Measurements from ENCODE around the gene PCDHGA8.
"Not testable (repeated sequence)": the region's sequence is repeated elsewhere in the genome, so short reads cannot be mapped to it uniquely, and the experiment has no call there.

PCDHGA8 gene

GRCh38 chr5:141387557-141388311, 4.7 kb upstream of the PCDHGA8 start, which contains the start of gene PCDHGB4:
TSS of gene PCDHGB4 (plus strand) at chr5:141387698. CDS start at chr5:141387885, 187 bp downstream.
- not testable (repeated sequence) for TF ChIP-seq GATA3, GATA2 (IDR thresholded peaks at IDR 0.05; ENCODE audit: low read depth, low read length)

- no peak for TF ChIP-seq GATA2 (IDR thresholded peaks at IDR 0.05; ENCODE audit: low read depth, low read length)
- TF ChIP-seq GATA3 (IDR thresholded peaks at IDR 0.05; ENCODE audit: low read depth, low read length), result no peak
These were observed 3.8 kb upstream of the PCDHGA8 start for GRCh38 chr5:141388661-141389060.

- no peak for TF ChIP-seq GATA3 (IDR thresholded peaks at IDR 0.05; ENCODE audit: low read depth, low read length)
- TF ChIP-seq GATA2 (IDR thresholded peaks at IDR 0.05; ENCODE audit: low read depth, low read length), result no peak
These were observed 3.0 kb upstream of the PCDHGA8 start for GRCh38 chr5:141389153-141390042.

- TF ChIP-seq GATA2 (IDR thresholded peaks at IDR 0.05; ENCODE audit: low read depth, low read length), result no peak
- no peak for TF ChIP-seq GATA3 (IDR thresholded peaks at IDR 0.05; ENCODE audit: low read depth, low read length)
These were observed 834 bp downstream of the PCDHGA8 start for GRCh38 chr5:141393267-141393666.

- TF ChIP-seq GATA2, GATA3 (IDR thresholded peaks at IDR 0.05; ENCODE audit: low read depth, low read length): not testable (repeated sequence)
These were observed 5.5 kb downstream of the PCDHGA8 start, which contains the start of gene PCDHGB5 for GRCh38 chr5:141397756-141398551. TSS of gene PCDHGB5 (plus strand) at chr5:141397947. CDS start at chr5:141398128, 181 bp downstream.

GRCh38 chr5:141398608-141399007, 6.2 kb downstream of the PCDHGA8 start:
- TF ChIP-seq GATA2 (IDR thresholded peaks at IDR 0.05; ENCODE audit: low read depth, low read length), result no peak
- TF ChIP-seq GATA3 (IDR thresholded peaks at IDR 0.05; ENCODE audit: low read depth, low read length), result no peak

- TF ChIP-seq GATA2 (IDR thresholded peaks at IDR 0.05; ENCODE audit: low read depth, low read length), result no peak
- TF ChIP-seq GATA3 (IDR thresholded peaks at IDR 0.05; ENCODE audit: low read depth, low read length), result no peak
These were observed 7.3 kb downstream of the PCDHGA8 start for GRCh38 chr5:141399555-141400258.

- TF ChIP-seq GATA3 (IDR thresholded peaks at IDR 0.05; ENCODE audit: low read depth, low read length) (no peak), GATA2 (IDR thresholded peaks at IDR 0.05; ENCODE audit: low read depth, low read length) (no peak)
These were observed 10.3 kb downstream of the PCDHGA8 start, which contains the start of gene PCDHGA9 for GRCh38 chr5:141402553-141403243. TSS of gene PCDHGA9 (plus strand) at chr5:141402778. CDS start at chr5:141402953, 175 bp downstream.

- TF ChIP-seq GATA3 (IDR thresholded peaks at IDR 0.05; ENCODE audit: low read depth, low read length) (no peak), GATA2 (IDR thresholded peaks at IDR 0.05; ENCODE audit: low read depth, low read length) (no peak)
These were observed 11.0 kb downstream of the PCDHGA8 start for GRCh38 chr5:141403387-141403786.

GRCh38 chr5:141407790-141408505, 15.5 kb downstream of the PCDHGA8 start, which contains the start of gene PCDHGB6:
TSS of gene PCDHGB6 (plus strand) at chr5:141408021. CDS start at chr5:141408203, 182 bp downstream.
- not testable (repeated sequence) for TF ChIP-seq GATA2, GATA3 (IDR thresholded peaks at IDR 0.05; ENCODE audit: low read depth, low read length)

- TF ChIP-seq GATA3 (IDR thresholded peaks at IDR 0.05; ENCODE audit: low read depth, low read length) (no peak), GATA2 (IDR thresholded peaks at IDR 0.05; ENCODE audit: low read depth, low read length) (no peak)
These were observed 17.3 kb downstream of the PCDHGA8 start for GRCh38 chr5:141409598-141410306.

Measured in SH-SY5Y (cell line).